ENCODE data around the gene VCL. TPM values are rescaled to one million over a fixed set of nuclear protein-coding genes. Genes with fewer than 3 reads are reported as not detected.
"Not testable (repeated sequence)": the region's sequence is repeated elsewhere in the genome, so short reads cannot be mapped to it uniquely, and the experiment has no call there.

VCL gene
- total RNA-seq, 1 donor from 2014 or later = 42.1 TPM

DNA sequence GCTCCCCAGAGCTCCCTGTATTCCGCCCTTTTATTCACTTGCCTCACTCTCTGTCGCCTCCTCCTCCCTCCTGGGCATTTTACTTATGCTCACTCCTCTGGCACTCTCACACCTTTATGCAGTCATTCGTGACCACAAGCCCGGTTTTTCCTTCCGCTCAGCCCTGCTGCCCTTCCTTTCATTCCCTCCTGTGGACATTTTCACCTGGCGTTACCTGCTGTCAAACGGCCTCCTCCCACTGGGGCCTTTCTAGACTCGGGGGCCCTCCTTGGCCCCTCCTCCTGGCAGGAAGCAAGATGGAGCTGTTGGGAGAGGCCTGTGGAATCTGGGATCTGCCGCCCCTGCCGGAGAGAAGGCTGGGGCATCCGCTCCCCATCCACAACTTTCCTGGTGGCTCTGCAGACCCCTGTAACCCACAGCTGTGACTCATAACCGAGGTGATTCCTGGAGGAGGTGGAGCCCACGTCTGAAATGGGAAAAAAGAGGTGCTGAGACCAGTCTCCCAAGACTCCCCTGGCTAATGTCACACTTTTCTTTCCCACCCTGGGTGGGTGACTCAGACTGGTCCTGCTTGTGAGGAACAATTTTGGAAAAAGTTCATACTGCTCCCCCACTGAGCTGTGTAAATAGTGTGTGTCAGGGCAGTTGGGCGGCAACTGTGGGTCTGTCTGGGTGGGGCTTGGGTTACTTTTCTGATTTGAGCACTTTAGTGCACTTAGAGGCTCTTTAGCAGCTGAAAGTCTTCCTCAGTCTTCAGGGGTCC is 1.2 kb downstream of the VCL start:
- H3K36me3 Mint-ChIP-seq (ENCODE audit: unreplicated experiment) = no peaks in the 10 kb centered on the region

DNA sequence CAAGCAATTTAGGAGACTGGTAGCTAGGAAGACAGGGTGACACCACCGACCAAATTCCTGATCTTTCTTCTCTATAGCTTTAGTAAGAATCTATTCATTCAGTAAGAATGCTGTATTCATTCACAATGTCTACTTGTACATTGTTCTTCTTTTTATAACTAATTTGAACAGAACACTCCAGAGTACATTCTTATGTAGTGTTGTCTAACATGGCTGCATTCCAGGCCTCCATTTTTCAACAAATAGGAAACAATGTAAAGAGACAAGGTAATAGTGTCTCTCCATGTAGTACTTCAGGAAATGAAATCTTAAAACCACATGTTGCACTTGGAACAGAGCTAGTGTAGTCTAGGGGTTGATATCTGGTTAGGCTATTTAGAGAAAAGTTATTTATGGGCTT is 1.8 kb downstream of the VCL start:
- TF ChIP-seq CTCF (IDR thresholded peaks at IDR 0.05; ENCODE audit: partially characterized antibody, unreplicated experiment) = no peak
- Mint-ChIP-seq H3K27me3 (ENCODE audit: unreplicated experiment) (peaks cover 7% of the 10 kb centered on the region), H3K4me3 (ENCODE audit: unreplicated experiment) (peak overlapping the region; percentile 95), H3K27ac (ENCODE audit: unreplicated experiment) (peak overlapping the region; percentile 14), H3K4me1 (ENCODE audit: low read depth, unreplicated experiment) (peaks cover 10% of the 10 kb centered on the region), H3K9me3 (ENCODE audit: unreplicated experiment) (peaks cover 10% of the 10 kb centered on the region), H3K36me3 (ENCODE audit: unreplicated experiment) (no peaks in the 10 kb centered on the region)
- DNase-seq = no peak

More for the DNA sequence above, 1.2 kb downstream of the VCL start:
- no peak for TF ChIP-seq CTCF (IDR thresholded peaks at IDR 0.05; ENCODE audit: partially characterized antibody, unreplicated experiment)
- peak; percentile 61 for DNase-seq
- Mint-ChIP-seq H3K4me1 (ENCODE audit: low read depth, unreplicated experiment) (peaks cover 10% of the 10 kb centered on the region), H3K27ac (ENCODE audit: unreplicated experiment) (peak overlapping the region; percentile 82), H3K27me3 (ENCODE audit: unreplicated experiment) (peaks cover 7% of the 10 kb centered on the region), H3K4me3 (ENCODE audit: unreplicated experiment) (peak overlapping the region; percentile 95), H3K9me3 (ENCODE audit: unreplicated experiment) (peaks cover 10% of the 10 kb centered on the region)

- not testable (repeated sequence) for DNase-seq; H3K27ac Mint-ChIP-seq (ENCODE audit: unreplicated experiment); H3K27me3 Mint-ChIP-seq (ENCODE audit: unreplicated experiment); H3K4me1 Mint-ChIP-seq (ENCODE audit: low read depth, unreplicated experiment); H3K9me3 Mint-ChIP-seq (ENCODE audit: unreplicated experiment); H3K4me3 Mint-ChIP-seq (ENCODE audit: unreplicated experiment); H3K36me3 Mint-ChIP-seq (ENCODE audit: unreplicated experiment)
Observed at GRCh38 chr10:74000244-74000643, 2.3 kb downstream of the VCL start.

GRCh38 chr10:74000892-74001669 is 3.2 kb downstream of the VCL start:
- Mint-ChIP-seq H3K4me3 (ENCODE audit: unreplicated experiment) (peak overlapping the region; percentile 9), H3K27ac (ENCODE audit: unreplicated experiment) (peak overlapping the region; percentile 23), H3K9me3 (ENCODE audit: unreplicated experiment) (peaks cover 10% of the 10 kb centered on the region), H3K36me3 (ENCODE audit: unreplicated experiment) (no peaks in the 10 kb centered on the region), H3K4me1 (ENCODE audit: low read depth, unreplicated experiment) (peaks cover 10% of the 10 kb centered on the region), H3K27me3 (ENCODE audit: unreplicated experiment) (peaks cover 6% of the 10 kb centered on the region)
- no peak for TF ChIP-seq CTCF (IDR thresholded peaks at IDR 0.05; ENCODE audit: partially characterized antibody, unreplicated experiment)
- no peak for DNase-seq

DNA sequence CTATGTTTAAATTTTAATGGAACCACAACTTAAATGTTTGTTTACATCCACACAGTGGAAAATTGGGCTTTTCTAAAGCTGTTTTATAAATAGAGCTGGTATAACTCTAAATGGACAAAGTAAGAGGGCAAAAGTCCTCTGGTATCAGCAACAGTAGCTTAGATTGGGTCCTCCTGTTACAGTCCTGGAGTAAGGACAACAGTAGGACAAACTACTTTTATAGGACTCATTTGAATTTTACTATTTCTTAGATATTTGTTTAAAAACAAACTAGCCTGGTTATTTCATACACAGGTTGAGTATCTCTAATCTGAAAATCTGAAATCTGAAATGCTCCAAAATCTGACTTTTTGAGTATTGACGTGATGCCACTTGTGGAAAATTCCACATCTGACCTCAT is 8.4 kb downstream of the VCL start:
- H3K36me3 Mint-ChIP-seq (ENCODE audit: unreplicated experiment) = no peaks in the 10 kb centered on the region
- H3K4me3 Mint-ChIP-seq (ENCODE audit: unreplicated experiment) = no peak overlapping the region
- no peak for TF ChIP-seq CTCF (IDR thresholded peaks at IDR 0.05; ENCODE audit: partially characterized antibody, unreplicated experiment)
- H3K27me3 Mint-ChIP-seq (ENCODE audit: unreplicated experiment) = peaks cover 1% of the 10 kb centered on the region
- DNase-seq = no peak
- no peaks in the 10 kb centered on the region for H3K9me3 Mint-ChIP-seq (ENCODE audit: unreplicated experiment)
- no peak overlapping the region for H3K27ac Mint-ChIP-seq (ENCODE audit: unreplicated experiment)
- H3K4me1 Mint-ChIP-seq (ENCODE audit: low read depth, unreplicated experiment) = no peaks in the 10 kb centered on the region

Measured in glutamatergic neuron (in vitro differentiated cells).